GM12878 (cell line): ENCODE results near the gene PHYKPL. TPM values are rescaled to one million over a fixed set of nuclear protein-coding genes. Genes with fewer than 3 reads are reported as not detected.
A peak's percentile ranks its signal among the peaks of the same experiment; 100 is the strongest.

ENCODE experiments used
- ATAC-seq: fragments of 200-7000 bp; cut with Tn5 transposase; 3 replicates; pipeline ENCODE4 v1.9.1; 2020; ENCODE audit warnings: mild to moderate bottlenecking, moderate library complexity
- BruUV-seq: library from RNA; stranded (reverse); fragments of 400-500 nt; replicated peaks from 2 replicates; lab custom pipeline; 2021; lab: Mats Ljungman, UMichigan
- CTCF ChIA-PET: fragments of 300-600 bp; sonication (Branson Sonifier 250); formaldehyde crosslinking; extraction: SDS; loops from one replicate; lab custom pipeline; 2021; ENCODE audit warnings: inconsistent platforms; lab: Yijun Ruan, JAX
- POLR2A ChIA-PET: fragments of 350-600 bp; formaldehyde crosslinking; extraction: SDS; loops from one replicate; lab custom pipeline; 2021; ENCODE audit warnings: inconsistent platforms; lab: Charles Lee
- RAD21 ChIA-PET: fragments of 300-600 bp; sonication (Branson Sonifier 250); formaldehyde crosslinking; loops from one replicate; lab custom pipeline; 2023; ENCODE audit warnings: antibody characterized with exemption; ENCODE audit not compliant: unreplicated experiment; lab: Charles Lee
- SMC1A ChIA-PET: fragments of 300-600 bp; sonication (Branson Sonifier 250); formaldehyde crosslinking; loops from one replicate; lab custom pipeline; 2023; ENCODE audit not compliant: unreplicated experiment, uncharacterized antibody; lab: Charles Lee
- DNase-seq: peaks from one replicate; pipeline ENCODE4 v3.0.0-alpha.2; 2011; ENCODE audit warnings: low read depth, low spot score
- FAIRE-seq: peaks from 3 replicates; lab custom pipeline; 2011; peaks lifted over from hg19 to GRCh38; lab: Jason Lieb, UNC
- H2AFZ ChIP-seq: 2 replicates; pipeline ENCODE4 v1.6.0; 2011; ENCODE audit warnings: low read depth, low read length, control low read depth; ENCODE audit not compliant: control insufficient read depth
- H3K27ac ChIP-seq: 2 replicates; pipeline ENCODE4 v1.5.1; 2011; ENCODE audit warnings: control low read depth; ENCODE audit not compliant: control insufficient read depth, insufficient read depth
- H3K27me3 ChIP-seq, 2 experiments: replicated peaks in 1 of 2; 2 replicates each; pipeline versions ENCODE4 v1.6.0 to v1.6.1; 2011; ENCODE audit warnings: low read length in 1 of 2; ENCODE audit not compliant: control insufficient read depth in 2 of 2, insufficient read depth in 2 of 2
- H3K36me3 ChIP-seq, 2 experiments: 2 replicates each; pipeline ENCODE4 v1.5.1; 2011; ENCODE audit warnings: low read length in 1 of 2; ENCODE audit not compliant: control insufficient read depth in 2 of 2, insufficient read depth in 2 of 2
- H3K4me1 ChIP-seq: 2 replicates; pipeline ENCODE4 v1.6.1; 2011; ENCODE audit warnings: mild to moderate bottlenecking, low read length, moderate library complexity, mixed read lengths; ENCODE audit not compliant: control insufficient read depth, insufficient read depth
- H3K4me2 ChIP-seq: 2 replicates; pipeline ENCODE4 v1.6.0; 2011; ENCODE audit warnings: control low read depth; ENCODE audit not compliant: control insufficient read depth, insufficient read depth
- H3K4me3 ChIP-seq: fragments of 200-600 bp; sonication (generic); 2 replicates; pipeline ENCODE4 v1.5.1; 2016
- H3K79me2 ChIP-seq: 2 replicates; pipeline ENCODE4 v1.6.0; 2011; ENCODE audit warnings: low read length; ENCODE audit not compliant: control insufficient read depth, insufficient read depth
- H3K9ac ChIP-seq: 2 replicates; pipeline ENCODE4 v1.8.0; 2011; ENCODE audit warnings: low read length, control low read depth, mixed read lengths; ENCODE audit not compliant: control insufficient read depth, insufficient read depth
- H3K9me3 ChIP-seq: replicated peaks from 3 replicates; pipeline ENCODE4 v1.5.1; 2011; ENCODE audit warnings: mild to moderate bottlenecking, low read length; ENCODE audit not compliant: control insufficient read depth, insufficient read depth
- H4K20me1 ChIP-seq: 2 replicates; pipeline ENCODE4 v1.6.0; 2011; ENCODE audit not compliant: control insufficient read depth, insufficient read depth
- ATF3 ChIP-seq: IDR thresholded peaks from 2 replicates; pipeline ENCODE4 v1.6.1; 2011; ENCODE audit warnings: low read depth, mild to moderate bottlenecking, low read length, moderate library complexity, borderline replicate concordance; ENCODE audit errors: extremely low read depth
- ETV6 ChIP-seq, 2 experiments: fragments of 450-650 bp in 1 of 2; IDR thresholded peaks in 1 of 2; conservative IDR thresholded peaks in 1 of 2; 2 replicates each; pipeline ENCODE4 v1.6.1; 2014; ENCODE audit warnings: antibody characterized with exemption in 1 of 2, borderline replicate concordance in 1 of 2, low read depth in 1 of 2, mild to moderate bottlenecking in 1 of 2, moderate library complexity in 1 of 2
- JUND ChIP-seq: IDR thresholded peaks from 2 replicates; pipeline ENCODE4 v1.6.1; 2012; ENCODE audit warnings: low read depth, mild to moderate bottlenecking, low read length, improper control_type of control experiment, moderate library complexity
- MEF2A ChIP-seq: IDR thresholded peaks from 2 replicates; pipeline ENCODE4 v1.6.1; 2011; ENCODE audit warnings: low read depth, mild to moderate bottlenecking, low read length, moderate library complexity; ENCODE audit not compliant: insufficient read depth
- POLR2A ChIP-seq: IDR thresholded peaks from 2 replicates; pipeline ENCODE4 v1.6.1; 2011; ENCODE audit warnings: low read depth, mild to moderate bottlenecking, low read length
- POU2F2 ChIP-seq: IDR thresholded peaks from 3 replicates; pipeline ENCODE4 v1.6.1; 2011; ENCODE audit warnings: low read depth, mild to moderate bottlenecking, low read length, borderline replicate concordance
- SMAD5 ChIP-seq: IDR thresholded peaks from 2 replicates; pipeline ENCODE4 v1.6.1; 2016; ENCODE audit warnings: antibody characterized with exemption, low read depth
- WGBS: methylation state at CpG from one replicate; pipeline ENCODE4 v1.1.6; 2016; ENCODE audit warnings: low lambda C conversion rate; ENCODE audit not compliant: insufficient replicate concordance, insufficient coverage; ENCODE audit errors: missing lambda C conversion rate; 5-methylcytosine and 5-hydroxymethylcytosine counted together
- in situ Hi-C: fragments of 300-500 bp; cut with MboI; formaldehyde crosslinking; loops from 9 replicates; pipeline ENCODE4 v1.14.3; 2018; ENCODE audit warnings: mixed read lengths
- intact Hi-C: fragments of 100-400 bp; cut with micrococcal nuclease; formaldehyde crosslinking; loops from one replicate; pipeline ENCODE4 v1.14.2; 2022; ENCODE audit not compliant: unreplicated experiment
- polyA plus RNA-seq, 11 experiments: library from polyadenylated mRNA; depleted of rRNA in 4 of 11; unstranded in 6 of 11; stranded (reverse) in 5 of 11; fragments of >200 nt; fragmentation: Nextera tagmentation in 4 of 11; fragmentation: Illumina TruSeq in 1 of 11; extraction: Ambion mirVana in 4 of 11; extraction: Trizol in 1 of 11; gene quantifications; 1 replicate in 1 of 11; 2 replicates in 10 of 11; pipeline versions ENCODE4 v1.2.1 to v1.2.3, GENCODE V29; 2011 to 2016; ENCODE audit warnings: inconsistent platforms in 2 of 11, missing spikeins in 2 of 11, low read depth in 1 of 11
- total RNA-seq, 4 experiments: library from RNA; depleted of rRNA in 3 of 4; stranded (reverse); fragments of >200 nt in 3 of 4; fragmentation: Illumina TruSeq in 1 of 4; extraction: Trizol in 1 of 4; gene quantifications; 2 replicates each; pipeline versions ENCODE4 v1.2.1 to v1.2.3, GENCODE V29; 2013 to 2021

Gene PHYKPL
- total and polyA plus RNA-seq, 10 of the 15 experiments (the other 5 are each of a cell fraction or from before 2014, with no cell fraction given): 4.5 to 53.9 (median 25.6) TPM

GRCh38 chr5:178210073-178210535 is 22.5 kb downstream of the PHYKPL start:
- no peak for ATAC-seq
- Histone ChIP-seq H2AFZ (no peak overlapping the region), H3K27me3 (no peaks in the 10 kb centered on the region), H3K27ac (no peak overlapping the region), H3K4me3 (no peak overlapping the region), H3K36me3 (peaks cover 60 to 64% of the 10 kb centered on the region in 2 experiments), H3K79me2 (peaks cover 49% of the 10 kb centered on the region), H4K20me1 (peaks cover 24% of the 10 kb centered on the region), H3K4me2 (peak overlapping the region; percentile 12), H3K9me3 (no peaks in the 10 kb centered on the region), H3K4me1 (peaks cover 15% of the 10 kb centered on the region), H3K9ac (no peak overlapping the region)
- intact Hi-C loops: no loop called here
- 95% methylated on average over 18 of the region's 18 CpGs for WGBS
- BruUV-seq: no TSS peak
- CTCF ChIA-PET: interaction anchor here (1.1 kb wide), 1 partner anchor 21 kb away, joined by 3 read pairs; no protein-coding TSS in a partner anchor
- no peak for FAIRE-seq
- DNase-seq: no peak
- TF ChIP-seq SMAD5: 0 out of 2 replicates have a peak, but pooled peaks have one; percentile 22
- no peak for TF ChIP-seq MEF2A
- peak; percentile 39 for TF ChIP-seq POLR2A
- no peak for TF ChIP-seq JUND
- TF ChIP-seq POU2F2: 0 out of 3 replicates have a peak, but pooled peaks have one; percentile 12
- no peak for TF ChIP-seq ATF3
- TF ChIP-seq ETV6 (conservative IDR thresholded peaks at IDR 0.05 in 1 of 2, IDR thresholded peaks at IDR 0.05 in 1 of 2; ENCODE audit: borderline replicate concordance in 1 of 2, low read depth in 1 of 2): no peak
- SMC1A ChIA-PET: no interaction called here
- in situ Hi-C loops: no loop called here
- RAD21 ChIA-PET: no interaction called here
- POLR2A ChIA-PET: interaction anchor here (2.0 kb wide), 1 partner anchor 22 kb away, joined by 4 read pairs; the partner anchor contains the start of gene PHYKPL
